Stimulated activated effector memory CD8-positive, alpha-beta T cell treated with anti-CD3 and anti-CD28 coated beads, Interleukin-12 subunit alpha, Interleukin-12 subunit beta, amount 100 ng/mL, for 72 hours (primary cell): ENCODE data around the gene ALKAL2.

Source experiments
- ATAC-seq: fragments of 150-1000 bp; cut with Tn5 transposase; 2 replicates; pipeline ENCODE4 v1.10.0; 2021
- DNase-seq, 2 donors: peaks; one replicate each; pipeline ENCODE4 v3.0.0; 2021 to 2022; ENCODE audit warnings: low spot score in 2 of 2
- H3K27ac Mint-ChIP-seq: one replicate; pipeline ENCODE4 v1.8.0; 2022; ENCODE audit warnings: mild to moderate bottlenecking, mixed read lengths
- H3K36me3 Mint-ChIP-seq: one replicate; pipeline ENCODE4 v1.8.0; 2022; ENCODE audit warnings: mild to moderate bottlenecking, mixed read lengths
- H3K4me1 Mint-ChIP-seq: one replicate; pipeline ENCODE4 v1.8.0; 2022; ENCODE audit warnings: mixed read lengths
- H3K4me3 Mint-ChIP-seq: one replicate; pipeline ENCODE4 v1.8.0; 2022; ENCODE audit warnings: mild to moderate bottlenecking, mixed read lengths
- H3K9me3 Mint-ChIP-seq: one replicate; pipeline ENCODE4 v1.8.0; 2022; ENCODE audit warnings: mixed read lengths

The ALKAL2 gene

DNA sequence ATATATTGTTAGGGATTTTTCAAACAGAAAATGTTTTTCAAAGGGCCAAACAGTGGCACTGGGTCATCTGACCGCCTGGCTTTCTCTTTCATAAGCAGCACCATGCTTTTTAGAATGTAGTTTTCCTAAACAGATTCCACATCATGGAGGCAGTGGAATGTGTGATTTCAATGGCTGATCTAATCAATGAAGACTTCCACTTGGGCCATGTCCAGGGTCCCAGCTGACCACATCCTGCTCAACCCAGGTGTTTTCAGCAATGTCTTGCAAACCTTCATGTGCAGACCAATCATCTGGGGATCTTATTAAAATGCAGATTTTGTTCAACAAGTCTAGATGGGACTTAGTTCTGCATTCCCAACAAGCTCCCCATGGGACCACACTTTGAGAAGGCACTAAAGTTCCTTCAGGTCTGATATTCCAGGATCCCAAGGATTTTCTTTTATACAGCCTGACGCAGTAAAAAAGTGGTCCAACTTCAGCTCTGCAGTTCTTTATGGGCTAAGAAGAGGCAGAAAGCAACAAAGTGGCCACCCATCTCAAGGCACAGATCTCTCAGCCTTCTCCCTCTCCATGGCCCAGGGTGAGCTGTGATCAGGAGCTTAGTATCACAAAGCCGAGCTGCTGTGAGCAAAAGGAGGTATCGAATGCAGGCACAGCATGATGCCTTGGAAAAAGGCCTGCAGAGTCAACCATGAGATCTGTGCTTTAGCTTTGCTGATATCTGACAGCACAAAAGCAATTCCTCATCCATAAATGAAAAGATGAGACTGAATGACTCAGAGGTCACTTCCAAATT is 3.7 kb downstream of the ALKAL2 start:
- no peak for ATAC-seq
- H3K36me3 Mint-ChIP-seq = peaks cover 31% of the 10 kb centered on the region
- no peak overlapping the region for H3K4me3 Mint-ChIP-seq
- no peak overlapping the region for H3K27ac Mint-ChIP-seq
- no peak for DNase-seq
- H3K9me3 Mint-ChIP-seq = no peaks in the 10 kb centered on the region
- H3K4me1 Mint-ChIP-seq = no peaks in the 10 kb centered on the region

- no peak overlapping the region for H3K27ac Mint-ChIP-seq
- no peak overlapping the region for H3K4me3 Mint-ChIP-seq
- ATAC-seq = no peak
- no peaks in the 10 kb centered on the region for H3K4me1 Mint-ChIP-seq
- H3K9me3 Mint-ChIP-seq = no peaks in the 10 kb centered on the region
- peaks cover 47% of the 10 kb centered on the region for H3K36me3 Mint-ChIP-seq
- no peak for DNase-seq
These were observed 5.3 kb downstream of the ALKAL2 start for GRCh38 chr2:282371-283263.

DNA sequence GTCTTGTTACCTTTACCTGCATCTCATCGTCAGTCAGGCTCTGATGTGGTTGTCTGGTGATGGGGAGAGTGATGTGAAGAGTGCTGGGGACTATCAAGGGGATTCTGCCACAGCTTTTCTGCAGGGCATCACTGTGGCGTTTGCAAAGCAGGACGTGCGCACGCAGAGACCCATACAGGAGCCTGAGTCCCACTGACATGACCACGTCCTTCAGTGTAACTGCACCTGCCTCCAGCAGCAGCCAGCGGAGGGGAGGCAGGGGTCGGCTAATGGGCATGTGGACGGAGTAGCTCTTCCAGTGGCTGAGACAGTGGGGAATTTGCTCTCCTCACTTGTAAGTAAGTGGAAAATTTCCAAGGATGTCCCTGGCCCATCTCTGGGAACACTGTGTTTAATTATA is 6.5 kb downstream of the ALKAL2 start:
- Mint-ChIP-seq H3K27ac (no peak overlapping the region), H3K9me3 (no peaks in the 10 kb centered on the region), H3K36me3 (peaks cover 59% of the 10 kb centered on the region), H3K4me1 (no peaks in the 10 kb centered on the region), H3K4me3 (no peak overlapping the region)
- no peak for ATAC-seq
- no peak for DNase-seq

GRCh38 chr2:280650-281110 is 7.2 kb downstream of the ALKAL2 start:
- DNase-seq (no peak), ATAC-seq (no peak)
- no peaks in the 10 kb centered on the region for H3K4me1 Mint-ChIP-seq
- H3K27ac Mint-ChIP-seq = no peak overlapping the region
- no peaks in the 10 kb centered on the region for H3K9me3 Mint-ChIP-seq
- H3K36me3 Mint-ChIP-seq = peaks cover 66% of the 10 kb centered on the region
- H3K4me3 Mint-ChIP-seq = no peak overlapping the region

DNA sequence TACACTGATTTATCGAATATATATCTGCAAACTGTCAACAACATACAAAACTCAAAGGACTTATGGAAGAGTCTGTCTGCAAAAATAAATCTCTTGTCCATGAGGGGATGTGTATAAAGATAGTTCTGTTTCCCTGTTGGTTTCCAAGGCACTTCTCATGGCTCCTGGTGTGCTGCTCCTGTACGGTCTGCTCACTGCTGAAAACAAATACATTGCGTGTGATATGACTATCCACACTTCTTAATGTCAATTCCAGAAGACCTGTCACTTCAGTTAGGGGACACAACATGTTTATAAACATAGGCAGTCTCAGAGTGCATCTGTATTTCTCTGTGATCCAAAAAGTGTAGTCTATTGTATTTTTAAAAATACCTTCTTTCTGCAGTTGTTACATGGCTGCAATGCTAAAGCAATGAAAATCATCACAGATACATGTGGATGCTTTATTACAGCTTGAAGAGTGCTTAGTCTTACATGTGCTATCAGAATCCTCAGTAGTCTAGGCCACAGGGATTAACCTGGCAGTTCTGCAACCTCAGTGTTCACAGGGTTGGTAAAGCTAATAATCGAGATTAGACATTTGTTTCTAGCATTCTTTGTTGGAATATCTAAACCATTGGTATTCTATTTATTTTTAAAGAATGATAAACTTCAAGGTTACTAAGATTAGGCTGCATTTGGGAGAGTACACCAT is 7.8 kb downstream of the ALKAL2 start:
- Mint-ChIP-seq H3K36me3 (peaks cover 72% of the 10 kb centered on the region), H3K9me3 (no peaks in the 10 kb centered on the region), H3K4me1 (no peaks in the 10 kb centered on the region), H3K4me3 (no peak overlapping the region), H3K27ac (no peak overlapping the region)
- ATAC-seq (no peak), DNase-seq (no peak)

DNA sequence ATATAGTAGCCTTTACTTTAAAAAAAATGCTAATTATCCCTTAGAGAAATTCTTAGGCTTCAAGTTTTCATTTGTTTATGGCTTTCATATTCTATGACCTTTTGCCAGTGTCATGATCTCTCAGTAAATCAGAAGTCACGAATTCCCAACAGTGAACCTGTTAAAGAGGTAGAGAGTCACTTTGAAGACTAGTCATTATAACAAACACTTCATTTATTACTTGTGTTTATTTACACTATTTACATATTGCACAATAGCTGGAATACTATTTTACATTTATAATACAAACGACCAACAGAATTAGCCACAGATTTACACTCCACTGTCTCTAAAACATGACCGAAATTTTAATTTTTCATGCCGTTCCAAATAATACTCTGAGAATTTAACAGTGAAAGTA is 8.5 kb downstream of the ALKAL2 start:
- no peak for DNase-seq
- ATAC-seq = no peak
- H3K36me3 Mint-ChIP-seq = peaks cover 79% of the 10 kb centered on the region
- H3K27ac Mint-ChIP-seq = no peak overlapping the region
- peaks cover 4% of the 10 kb centered on the region for H3K4me1 Mint-ChIP-seq
- no peaks in the 10 kb centered on the region for H3K9me3 Mint-ChIP-seq
- no peak overlapping the region for H3K4me3 Mint-ChIP-seq

- peaks cover 6% of the 10 kb centered on the region for H3K4me1 Mint-ChIP-seq
- H3K4me3 Mint-ChIP-seq = no peak overlapping the region
- peaks cover 83% of the 10 kb centered on the region for H3K36me3 Mint-ChIP-seq
- no peak overlapping the region for H3K27ac Mint-ChIP-seq
- no peak for ATAC-seq
- no peaks in the 10 kb centered on the region for H3K9me3 Mint-ChIP-seq
- DNase-seq = no peak
These were observed 9.0 kb downstream of the ALKAL2 start for GRCh38 chr2:278927-279320.

DNA sequence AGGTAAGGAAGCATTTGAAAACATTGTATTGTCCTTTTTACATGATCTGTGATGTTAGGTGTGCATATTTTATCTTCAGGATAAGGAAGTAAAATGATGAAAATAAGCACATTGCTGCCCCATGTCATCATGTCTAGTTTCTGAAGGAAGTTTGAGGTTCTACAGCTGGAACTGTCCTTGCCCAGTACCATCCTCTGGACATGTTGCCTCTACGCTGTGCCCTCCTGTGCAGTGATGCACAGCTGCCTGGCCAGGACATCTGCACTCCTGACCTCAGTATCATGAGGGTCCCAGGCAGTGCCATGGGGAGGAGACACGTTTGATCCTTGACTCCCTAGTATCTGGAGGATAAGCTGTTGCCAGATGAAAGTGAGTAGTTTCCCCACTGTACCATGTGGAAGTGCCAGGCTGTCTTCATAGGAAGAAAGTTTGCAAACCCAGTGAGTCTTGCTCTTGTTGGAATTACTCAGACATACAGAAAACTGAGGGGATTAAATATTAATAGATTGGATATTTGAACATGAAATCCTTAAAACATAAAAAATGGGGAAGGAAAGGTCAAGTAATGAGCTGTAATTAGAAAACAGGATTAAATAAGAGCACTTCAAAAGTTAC is 9.5 kb downstream of the ALKAL2 start:
- Mint-ChIP-seq H3K4me1 (peaks cover 6% of the 10 kb centered on the region), H3K4me3 (no peak overlapping the region), H3K27ac (no peak overlapping the region), H3K9me3 (no peaks in the 10 kb centered on the region), H3K36me3 (peaks cover 88% of the 10 kb centered on the region)
- DNase-seq = no peak
- no peak for ATAC-seq

GRCh38 chr2:275466-275865 is 12.4 kb downstream of the ALKAL2 start:
- DNase-seq (no peak), ATAC-seq (no peak)
- no peak overlapping the region for H3K4me3 Mint-ChIP-seq
- no peaks in the 10 kb centered on the region for H3K9me3 Mint-ChIP-seq
- no peak overlapping the region for H3K27ac Mint-ChIP-seq
- H3K4me1 Mint-ChIP-seq = peaks cover 12% of the 10 kb centered on the region
- peaks cover 92% of the 10 kb centered on the region for H3K36me3 Mint-ChIP-seq

DNA sequence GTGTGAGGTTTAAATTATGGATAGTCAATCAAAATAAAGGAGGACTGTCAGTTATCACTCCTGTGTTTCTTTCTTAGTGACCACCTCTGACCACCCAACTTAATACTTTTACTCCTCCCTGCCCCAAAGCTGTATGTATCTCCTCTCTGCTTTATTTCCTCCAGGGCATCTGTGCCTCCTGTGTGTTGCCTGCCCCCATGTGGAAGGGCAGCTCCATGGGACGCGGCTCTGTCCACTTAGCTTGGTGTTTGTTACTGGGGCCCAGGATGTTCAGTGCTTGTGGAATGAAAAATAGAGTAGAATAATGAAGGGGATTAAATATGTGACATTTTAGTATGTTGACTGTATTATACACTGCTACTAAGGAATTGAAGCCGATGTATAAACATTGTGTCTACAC is 13.4 kb downstream of the ALKAL2 start:
- no peak overlapping the region for H3K27ac Mint-ChIP-seq

DNA sequence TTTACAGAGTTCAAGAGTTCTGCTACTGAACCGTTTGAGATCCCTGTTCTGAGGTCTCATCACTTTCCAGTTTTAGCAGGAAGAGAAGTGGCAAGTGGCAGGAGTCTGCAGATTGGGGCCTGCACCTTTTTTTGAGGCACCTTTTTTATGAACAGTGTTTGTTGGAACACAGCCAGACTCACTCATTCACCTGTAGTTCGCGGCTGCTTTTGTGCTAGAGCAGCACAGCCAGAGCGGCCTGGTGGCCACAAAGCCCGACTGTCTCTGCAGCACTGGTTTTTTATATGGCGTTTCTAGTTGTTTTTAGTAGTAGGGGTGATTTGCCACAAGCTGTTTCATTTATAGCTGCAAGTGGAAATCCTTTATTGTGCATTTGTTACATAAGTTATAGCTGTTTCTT is 14.6 kb downstream of the ALKAL2 start:
- Mint-ChIP-seq H3K27ac (no peak overlapping the region), H3K9me3 (no peaks in the 10 kb centered on the region), H3K4me1 (peaks cover 30% of the 10 kb centered on the region), H3K4me3 (no peak overlapping the region), H3K36me3 (peaks cover 71% of the 10 kb centered on the region)
- no peak for DNase-seq
- no peak for ATAC-seq

More for the DNA sequence above, 13.4 kb downstream of the ALKAL2 start:
- no peaks in the 10 kb centered on the region for H3K9me3 Mint-ChIP-seq
- peaks cover 22% of the 10 kb centered on the region for H3K4me1 Mint-ChIP-seq
- H3K36me3 Mint-ChIP-seq = peaks cover 83% of the 10 kb centered on the region
- H3K4me3 Mint-ChIP-seq = no peak overlapping the region
- ATAC-seq = no peak
- DNase-seq = no peak

- Mint-ChIP-seq H3K4me1 (peaks cover 44% of the 10 kb centered on the region), H3K9me3 (no peaks in the 10 kb centered on the region), H3K36me3 (peaks cover 63% of the 10 kb centered on the region), H3K4me3 (no peak overlapping the region), H3K27ac (no peak overlapping the region)
- ATAC-seq (no peak), DNase-seq (no peak)
These were observed 16.0 kb downstream of the ALKAL2 start for GRCh38 chr2:271917-272316.

GRCh38 chr2:270861-271260 is 17.0 kb downstream of the ALKAL2 start:
- Mint-ChIP-seq H3K27ac (no peak overlapping the region), H3K4me3 (no peak overlapping the region), H3K4me1 (peaks cover 52% of the 10 kb centered on the region), H3K36me3 (peaks cover 54% of the 10 kb centered on the region), H3K9me3 (no peaks in the 10 kb centered on the region)
- ATAC-seq (no peak), DNase-seq (no peak)

GRCh38 chr2:269356-270030 is 18.4 kb downstream of the ALKAL2 start:
- Mint-ChIP-seq H3K27ac (no peak overlapping the region), H3K4me3 (no peak overlapping the region), H3K36me3 (peaks cover 48% of the 10 kb centered on the region), H3K9me3 (no peaks in the 10 kb centered on the region), H3K4me1 (peaks cover 49% of the 10 kb centered on the region)
- DNase-seq (no peak), ATAC-seq (no peak)
